GM19455 (cell line): ENCODE data around the gene COLEC12.

Experiments used
- ATAC-seq: cut with Tn5 transposase; IDR thresholded peaks from one replicate; pipeline ENCODE4 v1.9.1; 2021; ENCODE audit not compliant: unreplicated experiment

COLEC12 gene

DNA sequence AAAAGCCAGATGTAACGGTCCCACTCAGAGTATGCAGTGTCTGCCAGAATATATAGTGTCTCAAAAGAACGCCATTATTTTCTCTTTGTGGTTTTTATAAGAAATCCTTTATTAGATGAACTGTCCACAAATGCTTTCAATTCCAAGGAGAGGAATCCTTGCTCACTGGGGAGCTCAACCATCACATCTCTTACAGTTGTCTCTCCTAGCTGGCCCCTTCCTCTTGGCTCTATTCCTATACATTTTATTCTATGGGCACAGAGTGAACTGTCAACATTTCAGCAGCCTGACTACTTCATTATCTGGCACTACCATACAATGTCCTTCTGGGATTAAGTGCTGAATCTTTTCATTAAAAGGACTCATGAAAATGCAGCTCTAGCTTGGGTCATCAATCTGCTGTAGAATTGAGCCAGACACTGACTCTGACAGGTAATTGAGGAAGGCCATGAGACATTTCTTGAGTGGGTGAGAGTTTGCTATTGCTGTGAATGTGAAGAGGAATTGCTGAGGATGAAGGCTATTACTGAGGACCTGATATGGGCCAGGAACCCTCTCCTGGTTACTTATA lies 136.2 kb downstream of the COLEC12 start:
- no peak for ATAC-seq

- no peak for ATAC-seq
Observed at GRCh38 chr18:363301-364085, 137.0 kb downstream of the COLEC12 start.

- ATAC-seq, result no peak
Observed at GRCh38 chr18:362311-363290, 137.9 kb downstream of the COLEC12 start.

DNA sequence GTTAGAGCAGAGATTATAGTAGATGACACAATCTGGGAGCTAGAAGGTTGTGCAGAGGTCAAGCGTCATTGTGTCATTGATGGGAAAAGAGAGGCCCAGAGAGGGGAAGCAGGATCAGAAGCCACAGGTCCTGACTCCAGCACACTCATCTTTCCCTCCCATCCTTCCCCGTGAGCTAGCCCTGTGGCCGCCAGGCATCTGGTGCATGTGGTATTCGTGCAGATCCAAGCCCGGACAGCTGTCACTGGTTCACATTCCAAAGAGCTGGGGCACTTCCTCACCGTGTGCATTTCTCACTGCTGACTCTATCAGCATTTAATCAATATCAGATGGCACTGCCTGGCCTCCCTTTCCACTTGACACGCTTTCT lies 138.6 kb downstream of the COLEC12 start:
- ATAC-seq, result no peak

GRCh38 chr18:361100-361732 lies 139.3 kb downstream of the COLEC12 start:
- no peak for ATAC-seq

DNA sequence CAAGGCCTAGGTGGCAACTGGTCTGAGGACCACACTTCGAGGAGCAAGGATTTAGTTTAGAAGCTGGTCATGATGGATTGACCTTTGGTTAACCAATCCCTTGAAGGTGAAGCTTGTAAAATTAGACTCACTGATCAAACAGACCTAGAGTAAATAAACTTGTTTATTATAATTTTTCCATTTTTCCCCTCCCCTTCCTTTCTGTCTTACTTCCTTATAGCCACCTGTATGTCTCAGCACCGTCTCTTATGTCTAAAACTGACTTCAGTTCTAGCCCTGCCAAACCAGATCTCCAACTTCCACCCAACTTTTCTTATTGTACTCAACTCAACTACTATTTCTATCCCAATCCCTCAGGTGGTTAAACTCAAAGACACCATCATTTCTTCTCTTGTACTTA lies 139.8 kb downstream of the COLEC12 start:
- ATAC-seq, result no peak

- ATAC-seq, result no peak
Observed at GRCh38 chr18:356778-357177, 143.7 kb downstream of the COLEC12 start.

- ATAC-seq, result no peak
Observed at GRCh38 chr18:355678-356077, 144.8 kb downstream of the COLEC12 start.

- no peak for ATAC-seq
Observed at GRCh38 chr18:354471-354870, 146.0 kb downstream of the COLEC12 start.

GRCh38 chr18:354003-354402 lies 146.5 kb downstream of the COLEC12 start:
- no peak for ATAC-seq

DNA sequence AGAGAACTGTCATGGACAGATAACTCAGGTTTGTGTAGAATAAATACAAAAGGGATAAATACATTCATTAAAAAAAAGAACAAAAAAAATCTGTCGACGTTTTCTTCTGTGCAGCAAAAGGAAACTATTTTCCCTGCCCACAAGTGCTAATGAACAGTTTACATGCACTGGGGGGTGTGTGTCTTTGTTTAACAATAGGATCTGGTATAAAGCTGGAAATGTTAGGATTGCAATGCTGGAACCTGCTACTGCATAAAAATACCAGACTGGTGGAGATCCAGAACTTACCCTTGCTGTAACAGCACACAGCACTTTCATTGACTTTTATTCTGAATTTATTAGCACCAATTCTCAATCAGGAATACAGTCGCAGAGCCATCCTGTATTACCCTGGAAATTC lies 148.1 kb downstream of the COLEC12 start:
- ATAC-seq, result no peak

- no peak for ATAC-seq
Observed at GRCh38 chr18:350953-351572, 149.4 kb downstream of the COLEC12 start.

GRCh38 chr18:346600-346999 lies 153.9 kb downstream of the COLEC12 start:
- no peak for ATAC-seq

DNA sequence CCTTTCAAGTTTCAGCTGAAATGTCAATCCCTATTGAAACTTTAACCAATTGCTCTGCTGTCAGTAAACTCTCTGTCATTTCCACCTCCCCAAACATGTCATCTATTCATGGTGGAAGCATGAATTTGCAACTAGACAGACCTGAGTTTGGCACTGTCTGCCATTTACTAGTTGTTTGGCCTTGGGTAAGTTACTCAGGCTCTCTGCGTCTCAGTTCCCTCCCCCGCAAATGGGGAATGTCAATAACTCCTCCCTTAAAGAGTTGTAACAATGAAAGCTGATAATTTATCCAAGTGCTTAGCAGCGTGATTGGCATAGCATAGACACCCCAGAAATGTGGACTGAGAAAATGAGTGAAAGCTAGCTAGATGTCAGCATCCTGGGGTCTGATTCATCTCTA lies 159.4 kb downstream of the COLEC12 start:
- no peak for ATAC-seq

DNA sequence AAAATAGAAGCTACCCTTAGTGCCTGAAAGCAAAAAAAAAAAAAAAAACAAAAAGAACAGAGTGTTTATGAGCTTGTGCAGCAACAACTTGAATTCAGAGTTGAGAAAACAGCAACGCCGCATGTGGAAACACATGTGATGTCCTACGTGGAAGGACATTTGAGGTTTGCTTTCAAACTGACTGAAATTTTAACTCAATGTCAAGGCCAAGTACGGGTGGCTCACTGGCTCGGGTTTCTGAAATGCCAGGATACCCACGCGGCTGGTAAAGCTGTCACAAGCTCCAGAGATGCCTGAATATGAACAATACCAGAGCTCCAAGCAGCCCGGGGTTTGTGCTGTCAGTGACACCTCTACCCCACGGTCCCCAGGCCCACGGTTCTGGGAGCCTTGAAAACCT lies 160.5 kb downstream of the COLEC12 start:
- no peak for ATAC-seq

DNA sequence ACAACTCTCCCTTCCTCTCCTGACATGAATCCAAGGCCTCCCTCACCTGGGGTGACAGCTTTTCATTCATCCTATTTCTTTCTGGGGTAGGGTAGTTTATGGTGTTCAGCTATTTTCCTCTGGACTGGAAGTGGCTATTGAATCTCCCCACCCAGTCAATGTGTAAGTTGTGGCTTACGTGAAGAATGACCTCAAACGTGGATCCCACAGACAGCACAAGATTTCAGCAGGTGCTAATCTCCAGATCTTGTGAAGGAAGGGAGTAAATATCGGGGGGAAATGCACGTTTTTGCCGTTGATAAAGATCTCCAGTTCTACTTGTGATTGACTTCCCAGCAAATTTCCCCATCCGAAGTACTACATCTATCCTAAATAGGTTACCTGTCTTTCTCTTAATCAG lies 161.3 kb downstream of the COLEC12 start:
- ATAC-seq, result no peak

DNA sequence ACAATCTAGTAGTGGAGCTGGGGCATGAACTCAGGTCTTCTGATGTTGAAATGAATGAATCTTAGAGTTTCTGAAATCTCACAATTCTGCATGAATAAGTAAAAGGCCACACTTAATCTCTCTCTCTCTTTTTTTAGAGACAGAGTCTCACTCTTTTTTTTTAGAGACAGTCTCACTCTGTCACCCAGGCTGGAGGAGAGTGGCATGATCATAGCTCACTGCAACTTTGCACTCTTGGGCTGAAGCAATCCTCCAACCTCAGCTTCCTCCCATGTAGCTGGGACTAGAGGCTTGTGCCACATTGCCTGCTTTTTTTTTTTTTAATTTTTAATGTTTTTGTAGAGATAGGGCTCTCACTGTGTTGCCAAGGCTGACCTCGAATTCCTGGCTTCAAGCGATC lies 163.8 kb downstream of the COLEC12 start:
- ATAC-seq, result no peak

GRCh38 chr18:335733-336132 lies 164.8 kb downstream of the COLEC12 start:
- no peak for ATAC-seq

GRCh38 chr18:334575-335132 lies 165.8 kb downstream of the COLEC12 start:
- ATAC-seq, result no peak

DNA sequence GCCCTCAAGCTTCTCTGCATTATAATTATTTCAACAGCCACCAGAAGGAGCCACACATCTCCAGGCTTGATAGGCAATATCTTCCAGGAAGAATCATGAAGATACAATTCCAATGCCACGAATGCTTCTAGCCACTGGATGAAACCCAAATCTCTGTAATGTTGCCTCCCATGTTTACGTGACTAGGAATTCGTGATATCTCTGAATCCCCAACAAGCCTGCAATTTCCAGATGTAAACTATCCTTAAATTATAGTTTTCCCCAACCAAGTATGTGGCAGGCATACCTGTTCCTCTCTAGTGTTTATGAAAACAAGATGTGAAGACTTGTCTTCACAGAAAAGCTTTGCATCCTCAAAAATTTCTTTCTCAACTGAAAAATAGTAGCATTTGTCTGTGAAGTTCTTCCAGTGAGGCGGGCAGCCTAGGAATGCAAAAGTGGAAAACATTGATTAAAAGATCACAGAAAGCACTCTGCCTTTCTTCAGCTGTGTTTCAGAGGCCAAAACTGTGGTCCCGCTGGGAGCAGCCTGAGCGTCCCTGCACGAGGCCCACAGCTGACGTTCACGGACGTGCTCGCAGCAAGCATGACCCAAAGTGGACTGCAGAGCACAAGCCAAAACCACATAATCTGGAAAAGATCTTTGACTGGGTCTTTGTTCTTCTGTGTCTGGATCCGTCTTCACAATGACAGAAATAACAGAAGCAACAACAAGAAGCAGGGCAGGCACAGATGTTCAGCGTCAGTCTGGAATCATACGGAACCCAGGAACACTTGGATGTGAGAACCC lies 167.6 kb downstream of the COLEC12 start:
- no peak for ATAC-seq
